GM23338 (cell line): ENCODE measurements around the gene PLPP2. TPM values are rescaled to one million over a fixed set of nuclear protein-coding genes. Genes with fewer than 3 reads are reported as not detected.

Source experiments
- ATAC-seq: fragments of 200-7000 bp; cut with Tn5 transposase; 3 replicates; pipeline ENCODE4 v1.9.1; 2020
- DNase-seq: peaks from one replicate; pipeline ENCODE4 v3.0.0-alpha.2; 2015; ENCODE audit warnings: low spot score
- H2AFZ ChIP-seq: fragments of 200-600 bp; sonication (generic); 2 replicates; pipeline ENCODE4 v1.8.0; 2016; ENCODE audit warnings: antibody characterized with exemption, mild to moderate bottlenecking, moderate library complexity
- H3F3A ChIP-seq: fragments of 200-600 bp; sonication (generic); replicated peaks from 2 replicates; pipeline ENCODE4 v1.8.0; 2017; ENCODE audit warnings: antibody characterized with exemption, mixed run types, low read depth
- H3K27ac ChIP-seq: fragments of 200-600 bp; sonication (generic); 2 replicates; pipeline ENCODE4 v1.6.1; 2016; ENCODE audit warnings: low read depth
- H3K27me3 ChIP-seq: fragments of 200-600 bp; sonication (generic); 2 replicates; pipeline ENCODE4 v1.8.0; 2016; ENCODE audit warnings: mild to moderate bottlenecking, mixed run types, moderate library complexity; ENCODE audit not compliant: insufficient read depth
- H3K36me3 ChIP-seq: fragments of 200-600 bp; sonication (generic); 2 replicates; pipeline ENCODE4 v1.8.0; 2016; ENCODE audit warnings: mild to moderate bottlenecking; ENCODE audit not compliant: insufficient read depth
- H3K4me1 ChIP-seq: fragments of 200-600 bp; sonication (generic); 2 replicates; pipeline ENCODE4 v1.8.0; 2016; ENCODE audit warnings: mild to moderate bottlenecking, moderate library complexity; ENCODE audit not compliant: insufficient read depth
- H3K4me2 ChIP-seq: fragments of 200-600 bp; sonication (generic); 2 replicates; pipeline ENCODE4 v1.7.1; 2017; ENCODE audit warnings: mixed run types
- H3K4me3 ChIP-seq: fragments of 200-600 bp; sonication (generic); 2 replicates; pipeline ENCODE4 v1.6.1; 2016; ENCODE audit warnings: mixed run types
- H3K79me2 ChIP-seq: fragments of 200-600 bp; sonication (generic); replicated peaks from 2 replicates; pipeline ENCODE4 v1.8.0; 2017; ENCODE audit warnings: mild to moderate bottlenecking; ENCODE audit not compliant: insufficient read depth
- H3K9me2 ChIP-seq: fragments of 200-600 bp; sonication (generic); 2 replicates; pipeline ENCODE4 v1.8.0; 2017; ENCODE audit not compliant: insufficient read depth
- H4K20me1 ChIP-seq: fragments of 200-600 bp; sonication (generic); replicated peaks from 2 replicates; pipeline ENCODE4 v1.8.0; 2017; ENCODE audit warnings: mild to moderate bottlenecking; ENCODE audit not compliant: insufficient read depth
- H3K27ac Mint-ChIP-seq: 2 replicates; pipeline ENCODE4 v1.8.0; 2020; ENCODE audit warnings: inconsistent platforms, mild to moderate bottlenecking, moderate library complexity, mixed read lengths
- H3K27me3 Mint-ChIP-seq: 3 replicates; pipeline ENCODE4 v1.8.0; 2022; ENCODE audit warnings: low read depth, mild to moderate bottlenecking, moderate library complexity, mixed read lengths, inconsistent platforms; ENCODE audit not compliant: insufficient read depth, poor library complexity
- H3K36me3 Mint-ChIP-seq: 3 replicates; pipeline ENCODE4 v1.8.0; 2021; ENCODE audit warnings: low read depth, mild to moderate bottlenecking, inconsistent platforms, moderate library complexity, mixed read lengths
- H3K4me1 Mint-ChIP-seq: 3 replicates; pipeline ENCODE4 v1.8.0; 2020; ENCODE audit warnings: mild to moderate bottlenecking, inconsistent platforms, mixed read lengths
- H3K4me3 Mint-ChIP-seq: 3 replicates; pipeline ENCODE4 v1.8.0; 2021; ENCODE audit warnings: moderate library complexity, mild to moderate bottlenecking, inconsistent platforms, mixed read lengths
- H3K9me3 Mint-ChIP-seq: 3 replicates; pipeline ENCODE4 v1.8.0; 2020; ENCODE audit warnings: moderate library complexity, mild to moderate bottlenecking, inconsistent platforms, mixed read lengths
- CREB1 ChIP-seq: fragments of 250-450 bp; sonication (Bioruptor Pico); IDR thresholded peaks from 2 replicates; pipeline ENCODE4 v1.5.0; 2020; ENCODE audit warnings: low read depth, mild to moderate bottlenecking, moderate library complexity
- CTCF ChIP-seq, 2 experiments: fragments of 200-600 bp in 1 of 2; sonication (generic) in 1 of 2; conservative IDR thresholded peaks; 2 replicates each; pipeline versions ENCODE4 v1.5.1 to v1.6.1; 2016 to 2017; ENCODE audit warnings: antibody characterized with exemption in 2 of 2, low read depth in 2 of 2, mild to moderate bottlenecking in 2 of 2, moderate library complexity in 1 of 2
- EZH2 ChIP-seq: fragments of 200-600 bp; sonication (generic); IDR thresholded peaks from one replicate; pipeline ENCODE4 v1.8.0; 2017; ENCODE audit warnings: antibody characterized with exemption, mild to moderate bottlenecking, low read depth; ENCODE audit not compliant: unreplicated experiment
- EZH2phosphoT487 ChIP-seq: fragments of 200-600 bp; sonication (generic); IDR thresholded peaks from one replicate; pipeline ENCODE4 v1.8.1; 2018; ENCODE audit warnings: antibody characterized with exemption; ENCODE audit not compliant: unreplicated experiment
- JUNB ChIP-seq: IDR thresholded peaks from one replicate; pipeline ENCODE4 v1.6.1; 2016; ENCODE audit warnings: antibody characterized with exemption; ENCODE audit not compliant: unreplicated experiment
- NANOG ChIP-seq: IDR thresholded peaks from 2 replicates; pipeline ENCODE4 v1.6.1; 2016; ENCODE audit warnings: antibody characterized with exemption, borderline replicate concordance
- STAT1 ChIP-seq: IDR thresholded peaks from one replicate; pipeline ENCODE4 v1.6.1; 2016; ENCODE audit warnings: antibody characterized with exemption; ENCODE audit not compliant: unreplicated experiment
- ZNF331 ChIP-seq: fragments of 250-450 bp; sonication (Bioruptor Pico); IDR thresholded peaks from 2 replicates; pipeline ENCODE4 v1.5.0; 2020; ENCODE audit warnings: low read depth, mild to moderate bottlenecking, moderate library complexity
- ZNF462 ChIP-seq: fragments of 250-450 bp; sonication (Bioruptor Pico); IDR thresholded peaks from 2 replicates; pipeline ENCODE4 v1.5.0; 2020; ENCODE audit warnings: mild to moderate bottlenecking, moderate library complexity
- polyA plus RNA-seq: library from polyadenylated mRNA; unstranded; fragments of >200 nt; fragmentation: Nextera tagmentation; extraction: Ambion mirVana; gene quantifications from 2 replicates; pipeline ENCODE4 v1.2.1, GENCODE V29; 2016
- total RNA-seq: library from RNA; depleted of rRNA; stranded (reverse); fragments of >200 nt; shearing (Covaris generic); gene quantifications from 2 replicates; pipeline ENCODE4 v1.2.3, GENCODE V29; 2014

PLPP2 gene
- total and polyA plus RNA-seq, 2 experiments from 2014 or later: 58.3 to 82.6 TPM

- Mint-ChIP-seq H3K27ac (no peak overlapping the region), H3K9me3 (no peaks in the 10 kb centered on the region; the same call in 2 of the 3 replicates), H3K27me3 (peaks cover 7% of the 10 kb centered on the region), H3K4me1 (no peaks in the 10 kb centered on the region), H3K36me3 (peaks cover 66% of the 10 kb centered on the region), H3K4me3 (no peak overlapping the region)
- no peaks in the 10 kb centered on the region for H3K9me2 ChIP-seq
- H4K20me1 ChIP-seq: peaks cover 9% of the 10 kb centered on the region; the same call in 1 of the 2 replicates
- H3K27me3 ChIP-seq: no peaks in the 10 kb centered on the region
- H3F3A ChIP-seq: no peaks in the 10 kb centered on the region
- no peak overlapping the region for H3K4me2 ChIP-seq
- no peak for ATAC-seq
- H3K79me2 ChIP-seq: peaks cover 36% of the 10 kb centered on the region
- no peak for DNase-seq
- no peak overlapping the region for H3K27ac ChIP-seq
- no peak overlapping the region for H2AFZ ChIP-seq
- no peak overlapping the region for H3K4me3 ChIP-seq
- TF ChIP-seq CTCF (conservative IDR thresholded peaks at IDR 0.05; ENCODE audit: low read depth in 2 of 2) (no peak), EZH2 (no peak), JUNB (no peak), NANOG (no peak), ZNF462 (CRISPR knock-in tag) (no peak), ZNF331 (CRISPR knock-in tag) (no peak), STAT1 (no peak), EZH2phosphoT487 (no peak), CREB1 (no peak)
- no peaks in the 10 kb centered on the region for H3K4me1 ChIP-seq
- H3K36me3 ChIP-seq: no peaks in the 10 kb centered on the region
Measured at GRCh38 chr19:313169-313987, 22.2 kb upstream of the PLPP2 start.
